Left lung (tissue), 10 donors: Measurements from ENCODE around the gene HIGD1A. TPM values are rescaled to one million over a fixed set of nuclear protein-coding genes. Genes with fewer than 3 reads are reported as not detected.

ENCODE experiments used
- ATAC-seq: fragments of 200-7000 bp; cut with Tn5 transposase; one replicate; pipeline ENCODE4 v1.9.1; 2020; ENCODE audit warnings: moderate library complexity
- DNase-seq, 4 donors: peaks; one replicate each; pipeline ENCODE4 v3.0.0-alpha.2; 2013 to 2020
- H3K27ac ChIP-seq, 2 donors: fragments of 200-600 bp; sonication (generic) in 1 of 2; one replicate each; pipeline versions ENCODE4 v1.5.0 to v1.8.0; 2020 to 2021
- H3K27me3 ChIP-seq, 2 donors: fragments of 200-600 bp; sonication (generic) in 1 of 2; one replicate each; pipeline versions ENCODE4 v1.5.0 to v1.8.0; 2020 to 2021
- H3K36me3 ChIP-seq, 2 donors: fragments of 200-600 bp; sonication (generic) in 1 of 2; one replicate each; pipeline versions ENCODE4 v1.5.0 to v1.8.0; 2020 to 2021
- H3K4me1 ChIP-seq, 2 donors: fragments of 200-600 bp; one replicate each; pipeline ENCODE4 v1.8.0; 2021
- H3K4me3 ChIP-seq, 2 donors: fragments of 200-600 bp; sonication (generic) in 1 of 2; one replicate each; pipeline versions ENCODE4 v1.5.0 to v1.8.0; 2020 to 2021; ENCODE audit warnings: mild to moderate bottlenecking in 1 of 2
- H3K9me3 ChIP-seq, 2 donors: fragments of 200-600 bp; sonication (generic) in 1 of 2; one replicate each; pipeline versions ENCODE4 v1.5.0 to v1.8.0; 2020 to 2021
- intact Hi-C, 2 donors: fragments of 100-400 bp; cut with DNase I; formaldehyde crosslinking; loops; one replicate each; pipeline versions ENCODE4 v1.11.2 to v1.14.2; 2022
- polyA plus RNA-seq, 6 donors: library from polyadenylated mRNA; unstranded; fragments of 120-200 nt; gene quantifications; one replicate each; pipeline ENCODE4 v1.2.1, GENCODE V29; 2013; ENCODE audit not compliant: insufficient read length in 6 of 6
- total RNA-seq, 2 donors: library from RNA; stranded (reverse); fragmentation: NEBNext Ultra II Directional; extraction: Animal tissue kit (Norgen Biotek cat#: 25700); gene quantifications; one replicate each; pipeline ENCODE4 v1.2.1, GENCODE V29; 2021
- TF ChIP-seq, protein P1 (sequence below), 2 donors: fragments of 200-600 bp; sonication (generic) in 1 of 2; IDR thresholded peaks; one replicate each; pipeline versions ENCODE4 v1.5.0 to v1.8.0; 2021; ENCODE audit warnings: antibody characterized with exemption in 2 of 2
- donor health status: DM: no; HTN: yes; CAD: no.
- donor health status: DM: no; HTN: no; CAD: no.

HIGD1A gene
- total and polyA plus RNA-seq, 8 donors = 77.7 to 99.1 (median 92.5) TPM

DNA sequence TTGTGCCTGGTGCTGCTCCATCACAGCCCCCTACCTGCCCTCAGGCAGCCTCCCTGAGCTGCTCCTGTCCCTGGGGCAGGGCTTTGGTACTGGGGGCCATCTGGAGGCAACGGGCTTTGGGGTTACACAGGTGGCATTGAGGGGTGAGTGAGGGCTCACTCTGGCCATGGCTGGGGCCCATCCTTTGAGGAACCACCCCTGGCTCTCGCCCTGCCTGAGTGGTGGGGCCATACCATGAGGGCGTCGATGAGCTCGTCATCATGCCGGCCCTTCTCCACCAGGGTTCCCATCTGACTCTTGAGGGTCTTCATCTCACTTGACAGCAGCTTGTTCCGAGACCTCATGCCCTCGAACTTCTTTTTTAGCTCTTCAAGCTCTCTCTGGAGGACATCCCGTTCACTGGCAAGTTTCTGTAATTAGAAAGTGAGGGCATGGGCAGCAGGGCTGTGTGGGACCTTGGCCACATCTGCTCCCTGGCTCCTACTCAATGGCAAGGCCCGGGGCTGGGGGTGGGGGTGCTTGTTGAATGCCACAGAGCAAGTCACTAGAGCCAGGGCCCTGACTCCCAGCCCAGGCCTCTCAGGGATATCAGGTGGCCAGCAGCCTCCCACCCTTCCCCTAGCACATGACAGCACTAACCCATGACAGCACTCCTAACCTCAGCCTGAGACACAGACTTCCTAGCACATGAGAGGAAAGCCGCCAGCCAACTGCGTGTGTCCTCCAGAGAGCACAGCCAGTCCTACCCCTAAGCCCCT is 64.7 kb downstream of the HIGD1A start:
- TF ChIP-seq, protein P1, sequence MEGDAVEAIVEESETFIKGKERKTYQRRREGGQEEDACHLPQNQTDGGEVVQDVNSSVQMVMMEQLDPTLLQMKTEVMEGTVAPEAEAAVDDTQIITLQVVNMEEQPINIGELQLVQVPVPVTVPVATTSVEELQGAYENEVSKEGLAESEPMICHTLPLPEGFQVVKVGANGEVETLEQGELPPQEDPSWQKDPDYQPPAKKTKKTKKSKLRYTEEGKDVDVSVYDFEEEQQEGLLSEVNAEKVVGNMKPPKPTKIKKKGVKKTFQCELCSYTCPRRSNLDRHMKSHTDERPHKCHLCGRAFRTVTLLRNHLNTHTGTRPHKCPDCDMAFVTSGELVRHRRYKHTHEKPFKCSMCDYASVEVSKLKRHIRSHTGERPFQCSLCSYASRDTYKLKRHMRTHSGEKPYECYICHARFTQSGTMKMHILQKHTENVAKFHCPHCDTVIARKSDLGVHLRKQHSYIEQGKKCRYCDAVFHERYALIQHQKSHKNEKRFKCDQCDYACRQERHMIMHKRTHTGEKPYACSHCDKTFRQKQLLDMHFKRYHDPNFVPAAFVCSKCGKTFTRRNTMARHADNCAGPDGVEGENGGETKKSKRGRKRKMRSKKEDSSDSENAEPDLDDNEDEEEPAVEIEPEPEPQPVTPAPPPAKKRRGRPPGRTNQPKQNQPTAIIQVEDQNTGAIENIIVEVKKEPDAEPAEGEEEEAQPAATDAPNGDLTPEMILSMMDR (IDR thresholded peaks at IDR 0.05) = no peak
- Histone ChIP-seq H3K4me1 (peaks cover 0 to 4% of the 10 kb centered on the region in 2 donors), H3K9me3 (no peaks in the 10 kb centered on the region), H3K4me3 (no peak overlapping the region), H3K36me3 (no peaks in the 10 kb centered on the region), H3K27me3 (no peaks in the 10 kb centered on the region), H3K27ac (no peak overlapping the region)
- ATAC-seq (no peak), DNase-seq (peak in 2 of 4 donors; percentile 32 to 57)
- intact Hi-C loops = loop anchor here in 1 of 2 donors (10.0 kb wide), 1 partner anchor 175 kb away; no protein-coding TSS in a partner anchor

DNA sequence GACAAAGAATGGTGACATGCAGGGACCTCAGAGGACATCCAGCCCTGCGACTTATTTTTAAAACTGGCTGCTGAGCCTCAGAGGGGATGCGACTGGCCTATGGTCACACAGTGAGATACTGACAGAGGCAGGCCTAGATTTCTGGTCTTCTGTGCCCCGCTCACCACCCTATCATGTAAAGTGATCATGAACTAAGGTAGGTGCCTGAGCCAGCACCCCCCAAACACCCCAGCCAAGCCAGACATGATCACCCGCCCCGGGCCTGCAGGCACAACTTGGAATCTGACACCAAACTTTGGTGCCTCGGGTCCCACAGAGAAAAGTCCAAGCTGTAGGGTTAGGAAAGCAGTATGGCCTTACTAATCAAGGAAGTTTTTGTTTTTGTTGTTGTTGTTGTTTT is 67.8 kb downstream of the HIGD1A start:
- Histone ChIP-seq H3K27ac (no peak overlapping the region), H3K4me1 (no peaks in the 10 kb centered on the region), H3K4me3 (no peak overlapping the region), H3K36me3 (no peaks in the 10 kb centered on the region), H3K27me3 (no peaks in the 10 kb centered on the region), H3K9me3 (no peaks in the 10 kb centered on the region)
- ATAC-seq = no peak
- intact Hi-C loops = no loop called here
- TF ChIP-seq, protein P1 (IDR thresholded peaks at IDR 0.05) = no peak
- no peak for DNase-seq

DNA sequence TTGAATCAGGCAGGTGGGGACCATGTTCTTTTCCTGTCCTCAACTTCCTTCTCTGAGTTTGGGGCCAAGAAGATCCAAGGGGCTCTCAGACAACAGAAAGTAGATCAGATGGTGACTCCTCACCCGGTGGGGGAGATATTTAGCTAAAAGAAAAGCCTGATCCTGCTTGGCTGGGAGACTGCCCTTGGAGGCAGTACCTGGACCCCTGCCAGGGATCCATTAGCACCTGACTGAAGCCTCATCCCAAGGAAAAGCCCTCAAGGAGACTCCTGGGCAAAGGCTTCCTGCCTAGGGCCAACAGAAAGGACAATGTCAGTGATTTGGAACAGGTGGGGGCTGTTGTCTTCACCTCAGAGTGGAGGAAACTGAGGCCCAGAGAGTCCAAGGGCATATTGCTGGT is 68.2 kb downstream of the HIGD1A start:
- H3K36me3 ChIP-seq = no peaks in the 10 kb centered on the region
- intact Hi-C loops = no loop called here
- no peaks in the 10 kb centered on the region for H3K9me3 ChIP-seq
- DNase-seq = no peak
- no peaks in the 10 kb centered on the region for H3K4me1 ChIP-seq
- no peak overlapping the region for H3K4me3 ChIP-seq
- H3K27me3 ChIP-seq = no peaks in the 10 kb centered on the region
- TF ChIP-seq, protein P1 (IDR thresholded peaks at IDR 0.05) = no peak
- ATAC-seq = no peak
- no peak overlapping the region for H3K27ac ChIP-seq

DNA sequence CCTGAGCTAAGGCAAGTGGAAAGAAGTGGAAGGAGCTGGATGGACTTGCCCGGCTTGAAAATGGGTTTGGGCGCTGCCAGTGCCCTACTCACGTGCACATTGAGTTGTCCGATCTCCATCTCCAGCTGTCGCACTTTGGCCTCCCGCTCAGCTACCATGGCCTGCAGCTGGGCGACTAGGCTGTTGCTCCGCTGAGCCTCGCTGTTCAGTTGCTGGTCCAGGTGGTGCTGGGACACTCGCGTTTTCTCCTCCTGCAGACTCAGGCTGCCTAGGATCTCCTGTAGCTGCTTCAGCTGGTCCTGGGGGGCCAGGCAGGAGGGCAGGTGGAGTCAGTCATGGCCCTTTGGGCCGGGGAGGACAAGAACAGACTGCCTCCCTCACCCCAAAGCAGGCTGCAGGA is 68.7 kb downstream of the HIGD1A start:
- H3K9me3 ChIP-seq = no peaks in the 10 kb centered on the region
- H3K4me3 ChIP-seq = no peak overlapping the region
- no peaks in the 10 kb centered on the region for H3K36me3 ChIP-seq
- H3K27ac ChIP-seq = no peak overlapping the region
- H3K4me1 ChIP-seq = no peaks in the 10 kb centered on the region
- H3K27me3 ChIP-seq = no peaks in the 10 kb centered on the region
- ATAC-seq (no peak), DNase-seq (peak in 1 of 4 donors; percentile 61)
- intact Hi-C loops = no loop called here
- TF ChIP-seq, protein P1 (IDR thresholded peaks at IDR 0.05) = no peak

DNA sequence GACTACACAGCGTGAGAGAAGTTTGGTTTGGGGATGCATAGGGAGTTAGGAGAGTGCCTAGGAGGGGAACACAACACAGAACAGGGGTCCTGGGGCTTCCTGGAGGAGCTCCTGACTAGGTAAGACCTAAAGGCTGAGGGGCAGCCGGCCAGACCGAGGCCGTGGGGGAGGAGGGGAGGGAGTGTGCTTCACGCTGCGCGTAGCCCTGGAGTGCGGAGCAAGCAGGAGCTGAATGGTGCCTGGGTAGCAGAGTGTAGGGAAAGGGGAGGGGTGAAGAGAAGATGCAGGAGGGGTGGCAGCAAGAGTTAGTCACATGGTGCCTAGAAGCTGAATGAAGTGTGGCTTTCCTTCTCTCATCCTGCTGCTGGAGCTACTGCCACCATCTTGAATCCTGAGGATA is 69.3 kb downstream of the HIGD1A start:
- Histone ChIP-seq H3K36me3 (no peaks in the 10 kb centered on the region), H3K4me3 (no peak overlapping the region), H3K27me3 (no peaks in the 10 kb centered on the region), H3K27ac (no peak overlapping the region), H3K9me3 (no peaks in the 10 kb centered on the region), H3K4me1 (no peaks in the 10 kb centered on the region)
- TF ChIP-seq, protein P1 (IDR thresholded peaks at IDR 0.05) = no peak
- no peak for ATAC-seq
- DNase-seq = peak in 1 of 4 donors; percentile 10
- intact Hi-C loops = no loop called here
